ENCODE results near the gene C2orf76. TPM values are rescaled to one million over a fixed set of nuclear protein-coding genes. Genes with fewer than 3 reads are reported as not detected.
"Not testable (repeated sequence)": the region's sequence is repeated elsewhere in the genome, so short reads cannot be mapped to it uniquely, and the experiment has no call there.

Gene C2orf76
- polyA plus RNA-seq, 10 donors, result 8.0 to 13.3 (median 10.3) TPM

DNA sequence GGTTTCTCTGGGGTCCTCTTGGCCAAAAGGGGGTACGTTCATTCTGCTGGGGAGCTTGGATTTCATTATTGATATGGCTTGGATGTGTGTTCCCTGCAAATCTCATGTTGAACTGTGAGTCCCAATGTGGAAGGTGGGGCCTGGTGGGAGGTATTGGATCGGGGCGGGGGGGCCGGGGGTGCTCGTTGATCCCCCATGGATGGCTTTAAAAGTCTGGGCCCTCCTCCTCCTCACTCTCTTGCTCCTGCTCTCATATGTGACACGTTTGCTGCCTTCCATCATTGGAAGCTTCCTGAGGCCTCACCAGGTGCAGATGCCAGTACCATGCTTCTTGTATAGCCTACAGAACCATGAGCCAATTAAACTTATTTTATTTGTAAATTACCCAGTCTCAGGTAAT, 11.9 kb upstream of the C2orf76 start:
- DNase-seq, result no peak

DNA sequence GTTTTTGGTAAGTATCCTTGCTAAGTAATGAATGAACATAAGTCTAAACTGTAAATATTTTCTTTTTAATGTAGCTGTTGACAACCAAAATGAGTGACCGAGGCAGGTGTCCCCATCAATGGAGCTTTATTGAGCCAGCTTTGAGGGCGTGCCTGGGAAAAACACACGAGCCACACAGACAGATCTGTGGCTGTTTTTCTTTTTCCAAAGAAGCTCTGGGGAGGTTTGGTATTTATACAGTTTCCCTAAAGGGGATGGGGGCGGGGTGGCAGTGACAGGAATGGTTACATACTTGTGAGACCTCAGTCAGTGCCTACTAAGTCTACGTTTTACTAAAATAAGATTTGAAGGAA, 11.3 kb upstream of the C2orf76 start:
- peak; percentile 35 to 63 (median 53) for DNase-seq

DNA sequence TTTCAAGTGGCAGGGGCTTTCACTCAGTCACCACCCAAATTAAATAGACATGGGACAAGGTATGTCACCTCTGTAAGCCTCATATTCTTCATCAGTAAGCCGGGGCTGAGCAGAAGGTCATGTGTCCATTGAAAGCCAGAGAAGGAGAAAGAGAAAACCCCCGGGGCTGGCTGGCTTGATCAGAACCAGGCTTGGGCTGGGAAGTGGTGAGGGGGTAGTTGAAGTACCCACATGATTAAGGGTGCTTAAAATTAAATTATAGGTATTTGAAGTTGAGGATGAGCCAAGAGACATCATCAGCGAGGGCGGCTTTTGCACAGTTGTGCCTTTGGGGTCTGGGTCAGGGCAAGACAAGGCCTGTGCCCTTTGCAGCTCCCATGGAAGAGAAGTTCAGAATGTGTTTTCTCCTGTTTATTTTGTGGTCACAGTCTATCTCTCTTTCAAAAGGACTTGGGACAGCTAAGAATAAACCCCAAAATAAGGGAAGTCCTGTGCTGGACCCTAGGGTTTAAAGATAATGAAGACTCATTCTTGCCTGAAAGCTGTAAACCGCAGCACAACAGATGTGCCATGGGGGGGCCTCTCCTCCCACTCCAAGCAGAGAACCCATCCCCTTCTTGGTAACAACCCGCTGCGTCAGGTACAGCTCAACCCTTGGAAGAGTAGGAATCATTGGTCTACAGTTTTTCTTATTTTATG, 10.8 kb upstream of the C2orf76 start:
- DNase-seq, result no peak

DNA sequence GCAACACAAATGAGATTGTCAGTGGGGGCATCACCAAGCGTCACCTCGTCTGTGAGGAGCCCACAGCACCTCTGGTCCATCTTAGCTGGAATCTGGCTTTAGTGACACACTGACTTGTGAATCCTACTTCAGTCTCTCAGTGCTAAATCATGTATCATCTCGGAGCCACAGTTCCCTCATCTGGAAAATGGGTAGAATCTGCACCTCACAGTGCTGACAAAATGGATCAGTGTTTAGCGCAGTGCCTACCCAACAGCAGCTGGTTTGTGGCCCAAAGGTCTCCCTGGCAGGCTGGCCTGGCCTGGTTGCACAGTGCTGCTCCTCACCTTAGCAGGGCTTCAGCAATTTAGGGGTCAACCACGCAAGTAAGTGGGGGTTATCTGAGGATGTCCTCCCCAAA, 10.2 kb upstream of the C2orf76 start:
- no peak for DNase-seq

DNA sequence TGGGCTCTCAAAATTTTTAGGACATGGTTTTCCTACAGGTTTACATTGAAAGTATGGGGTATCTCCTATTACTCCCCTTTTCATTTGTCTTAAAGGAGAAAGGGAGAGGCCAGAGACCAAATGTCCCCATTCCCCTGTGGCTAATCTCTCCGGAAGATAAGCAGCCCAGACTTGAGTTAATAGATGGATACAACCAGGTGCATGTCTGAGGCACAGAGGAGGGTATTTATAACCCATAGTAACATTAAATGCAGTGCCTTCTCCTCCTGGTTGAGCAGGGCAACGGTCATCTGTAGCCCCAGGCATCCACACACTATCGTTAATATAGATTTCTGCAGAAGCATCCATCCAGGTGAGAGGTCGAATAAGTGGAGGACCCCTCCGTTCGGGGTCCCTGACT, 9.8 kb upstream of the C2orf76 start:
- DNase-seq, result not testable (repeated sequence)

DNA sequence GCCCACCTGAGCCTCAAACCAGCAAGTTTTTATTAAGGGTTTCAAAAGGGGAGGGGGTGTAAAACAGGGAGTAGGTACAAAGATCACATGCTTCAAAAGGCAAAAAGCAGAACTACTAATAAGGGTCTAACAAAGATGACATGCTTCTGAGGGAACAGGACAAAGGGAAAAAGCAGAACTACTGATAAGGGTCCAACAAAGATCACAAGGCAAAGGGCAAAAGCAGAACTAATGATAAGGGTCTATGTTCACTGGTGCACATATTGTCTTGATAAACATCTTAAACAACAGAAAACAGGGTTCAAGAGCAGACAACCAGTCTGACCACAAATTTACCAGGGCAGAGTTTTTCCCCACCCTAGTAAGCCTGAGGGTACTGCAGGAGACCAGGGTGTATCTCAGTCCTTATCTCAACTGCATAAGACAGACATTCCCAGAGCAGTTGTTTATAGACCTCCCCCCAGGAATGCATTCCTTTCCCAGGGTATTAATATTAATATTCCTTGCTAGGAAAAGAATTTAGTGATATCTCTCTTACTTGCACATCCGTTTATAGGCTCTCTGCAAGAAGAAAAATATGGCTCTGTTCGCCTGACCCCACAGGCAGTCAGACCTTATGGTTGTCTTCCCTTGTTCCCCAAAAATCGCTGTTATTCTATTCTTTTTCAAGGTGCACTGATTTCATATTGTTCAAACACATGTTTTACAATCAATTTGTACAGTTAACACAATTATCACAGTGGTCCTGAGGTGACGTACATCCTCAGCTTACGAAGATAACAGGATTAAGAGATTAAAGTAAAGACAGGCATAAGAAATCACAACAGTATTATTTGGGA, 7.5 kb upstream of the C2orf76 start:
- not testable (repeated sequence) for DNase-seq

DNA sequence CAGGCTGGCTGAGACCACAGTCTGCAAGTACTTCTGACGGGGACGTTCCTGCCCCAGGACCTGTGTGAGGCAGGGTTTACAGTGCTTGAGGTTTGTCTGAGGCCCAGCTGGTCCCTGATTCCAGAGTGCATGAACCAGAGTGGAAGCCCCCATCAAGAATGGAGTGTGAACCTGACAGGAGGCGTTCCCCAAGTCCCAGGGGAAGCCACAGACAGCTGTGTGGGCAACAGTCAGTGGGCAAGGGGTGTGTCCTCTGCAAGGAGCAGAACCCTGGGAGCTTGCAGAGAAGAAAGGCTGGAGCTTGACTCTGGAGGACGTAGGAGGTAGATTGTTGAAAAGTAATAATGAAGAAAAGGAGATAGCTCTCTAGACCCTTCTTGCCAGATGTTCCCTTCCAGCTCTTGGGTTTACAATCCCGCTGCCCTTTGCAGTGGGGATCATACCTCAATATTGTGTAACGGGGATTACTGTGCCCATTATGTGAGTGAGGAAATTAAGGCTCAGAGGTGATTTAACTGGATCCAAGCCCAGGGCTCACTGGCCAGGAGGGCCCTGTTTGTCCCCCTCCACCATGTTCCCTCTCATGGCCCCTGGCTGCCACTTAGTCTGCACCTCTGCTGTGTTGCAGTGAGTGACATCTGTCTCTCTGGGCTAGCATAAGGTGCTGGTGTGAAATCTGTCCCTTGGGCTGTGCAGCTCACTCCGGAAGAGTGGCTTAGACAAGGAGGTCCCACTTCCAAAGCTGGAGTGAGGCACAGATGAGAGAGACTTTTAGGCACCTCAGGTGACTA, 6.3 kb upstream of the C2orf76 start:
- no peak for DNase-seq

DNA sequence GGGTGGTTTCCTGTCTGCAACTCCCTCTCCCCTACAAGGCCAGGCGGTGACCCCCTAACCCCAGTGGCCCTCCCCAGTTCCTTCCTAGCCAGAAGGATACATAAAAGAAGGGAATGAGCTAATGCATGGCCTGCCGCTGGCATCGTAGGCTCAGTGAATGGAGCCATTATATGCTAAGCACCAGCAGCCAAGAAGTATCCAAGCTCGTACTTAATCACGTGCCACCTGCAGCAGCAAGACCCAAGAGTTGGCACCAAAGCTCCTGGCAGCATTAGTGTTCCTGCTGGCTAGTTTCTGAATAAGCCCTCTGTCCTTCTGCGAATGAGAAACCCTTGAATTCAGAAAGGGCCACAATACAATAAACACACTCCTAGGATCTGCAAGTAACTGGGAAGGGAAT, 4.5 kb upstream of the C2orf76 start:
- DNase-seq, result no peak

DNA sequence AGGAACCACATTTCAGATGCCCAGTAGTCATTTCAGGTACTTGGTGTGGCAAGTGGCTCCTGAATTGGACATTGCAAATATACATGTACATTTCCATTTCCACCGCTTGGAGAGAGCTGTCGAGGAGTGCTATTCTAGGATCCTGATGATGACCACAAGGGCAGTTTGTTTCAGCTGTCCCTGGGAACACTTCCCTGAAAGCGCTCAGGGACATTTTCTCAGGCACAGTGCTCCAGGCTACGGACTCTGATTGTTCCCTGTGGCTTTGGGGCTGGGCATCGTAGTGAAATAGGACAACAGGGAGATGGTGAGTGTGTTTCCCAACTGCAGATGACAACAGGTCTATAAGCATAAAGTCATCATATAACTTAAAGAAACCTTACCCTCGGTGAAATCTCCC, 3.2 kb upstream of the C2orf76 start:
- peak in 1 of 3 donors; percentile 14 for DNase-seq

DNA sequence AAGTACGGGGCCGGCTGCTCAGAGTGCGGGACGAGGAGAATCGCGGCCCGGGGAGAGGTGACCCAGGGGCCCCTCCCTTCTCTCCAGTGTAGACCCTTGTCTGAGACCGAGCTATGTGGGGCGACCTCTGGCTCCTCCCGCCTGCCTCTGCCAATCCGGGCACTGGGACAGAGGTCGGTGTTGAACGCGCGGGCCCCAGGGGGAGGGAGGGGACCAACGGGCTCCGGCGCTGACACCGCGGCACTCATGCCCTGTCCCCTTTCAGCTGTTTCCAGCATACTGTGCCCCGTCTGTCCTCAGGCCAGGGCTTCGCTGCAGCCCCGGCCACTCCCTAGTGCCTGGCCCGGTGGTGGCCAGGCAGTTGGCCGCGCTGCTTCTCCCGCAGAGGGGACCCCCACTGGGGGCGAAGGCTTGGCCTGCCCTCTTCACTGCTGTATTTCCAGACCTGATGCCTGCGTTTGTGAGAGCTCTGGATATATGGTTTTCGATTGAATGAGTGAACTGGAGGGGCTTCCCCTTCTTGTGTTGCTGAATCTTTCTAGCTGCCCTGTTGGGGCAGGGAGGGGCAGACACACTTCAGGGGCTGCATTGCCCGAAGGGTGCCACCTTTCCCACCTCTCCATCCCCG, 952 bp upstream of the C2orf76 start:
- DNase-seq, result peak in 2 of 3 donors; percentile 33 to 75

DNA sequence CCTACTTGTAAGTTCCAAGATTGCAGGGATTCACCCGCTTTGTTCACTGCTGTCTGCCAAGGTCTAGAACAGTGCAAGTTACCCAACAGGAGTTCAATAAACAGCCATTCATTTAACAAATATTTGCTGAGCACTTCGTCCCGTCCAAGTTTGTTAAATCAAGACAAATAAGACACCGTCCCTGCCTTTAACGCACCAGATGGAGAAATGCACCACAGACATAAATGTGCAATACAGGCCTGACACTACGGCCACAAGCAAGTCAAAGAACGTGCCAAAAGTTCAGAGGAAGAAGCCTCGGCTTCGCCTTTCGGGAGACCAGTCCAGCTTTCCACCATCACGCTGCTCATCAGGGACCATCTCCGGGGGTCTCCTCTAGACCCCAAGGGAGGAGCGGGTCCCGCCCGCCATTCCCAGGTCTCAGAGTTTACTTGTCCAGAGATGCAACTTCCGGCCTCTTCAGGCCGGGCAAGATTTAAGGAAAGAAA, 429 bp downstream of the C2orf76 start:
- no peak for DNase-seq

DNA sequence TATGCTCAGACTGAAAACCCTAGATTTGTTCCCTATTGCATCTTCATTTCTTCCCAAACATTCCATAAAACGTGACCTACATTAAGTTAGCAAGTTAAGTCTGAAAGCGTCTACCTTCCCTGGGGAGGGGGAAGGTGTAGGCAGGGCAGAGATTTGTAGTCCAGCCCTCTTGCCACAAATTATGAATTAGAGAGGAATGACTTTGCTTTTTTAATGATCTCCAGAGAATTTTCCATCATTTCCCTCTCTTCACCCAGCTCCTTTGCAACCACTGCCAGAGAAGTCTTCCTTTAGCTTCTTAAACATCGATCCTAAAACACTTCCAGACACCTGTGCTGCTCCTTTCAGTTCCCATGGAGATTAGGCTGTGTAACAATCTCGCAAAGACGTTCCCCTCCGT, 1.2 kb downstream of the C2orf76 start:
- DNase-seq, result no peak

DNA sequence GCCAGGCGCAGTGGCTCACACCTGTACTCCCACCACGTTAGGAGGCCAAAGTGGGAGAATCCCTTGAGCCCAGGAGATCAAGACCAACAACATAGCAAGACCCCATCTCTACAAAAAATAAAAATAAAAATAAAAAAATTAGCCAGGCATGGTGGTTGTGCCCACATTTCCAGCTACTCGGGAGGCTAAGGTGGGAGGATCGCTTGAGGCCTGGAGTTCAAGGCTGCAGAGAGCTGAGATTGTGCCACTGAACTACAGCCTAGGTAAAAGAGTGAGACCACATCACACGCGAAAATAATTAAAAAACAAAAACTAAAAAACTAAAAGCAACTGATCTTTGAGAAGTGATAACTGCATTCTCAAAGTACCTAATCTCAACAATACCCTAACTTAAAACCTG, 1.8 kb downstream of the C2orf76 start:
- no peak for DNase-seq

DNA sequence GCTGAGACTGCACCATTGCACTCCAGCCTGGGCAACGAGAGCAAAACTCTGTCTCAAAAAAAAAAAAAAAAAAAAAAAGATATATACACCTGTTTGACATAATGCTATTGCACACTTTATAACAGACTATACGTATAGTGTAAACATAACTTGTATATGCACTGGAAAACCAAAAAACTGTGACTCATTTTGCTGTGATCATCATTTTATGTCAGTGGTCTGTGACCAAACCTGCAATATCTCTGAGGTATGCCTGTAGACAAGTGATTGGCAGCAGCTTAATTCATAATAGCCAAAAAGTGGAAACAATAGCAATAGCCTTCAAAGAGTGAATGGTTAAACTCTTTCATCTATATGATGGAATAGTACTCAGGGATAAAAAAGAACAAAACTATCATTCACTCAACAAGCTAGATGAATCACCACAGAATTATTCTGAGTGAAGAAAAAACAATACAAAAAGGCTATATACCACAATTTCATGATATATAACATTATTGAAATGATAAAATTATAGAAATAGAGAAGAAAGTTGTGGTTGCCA, 6.1 kb downstream of the C2orf76 start:
- no peak for DNase-seq

DNA sequence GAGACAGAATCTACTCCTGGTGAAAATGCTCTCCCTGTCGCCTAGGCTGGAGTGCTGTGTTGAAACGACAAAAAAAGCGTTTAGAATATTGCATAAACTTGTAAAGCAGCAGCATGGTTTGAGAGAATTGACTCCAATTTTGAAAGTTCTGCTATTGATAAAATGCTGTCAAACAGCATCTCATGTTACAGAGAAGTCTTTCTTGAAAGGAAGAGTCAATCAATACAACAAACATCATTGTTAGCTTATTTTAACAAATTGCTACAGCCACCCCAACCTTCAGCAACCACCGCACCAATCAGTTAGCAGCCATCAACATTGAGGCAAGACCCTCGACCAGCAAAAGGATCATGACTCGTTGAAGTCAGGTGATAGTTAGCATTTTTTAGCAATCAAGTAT, 6.9 kb downstream of the C2orf76 start:
- DNase-seq, result no peak

DNA sequence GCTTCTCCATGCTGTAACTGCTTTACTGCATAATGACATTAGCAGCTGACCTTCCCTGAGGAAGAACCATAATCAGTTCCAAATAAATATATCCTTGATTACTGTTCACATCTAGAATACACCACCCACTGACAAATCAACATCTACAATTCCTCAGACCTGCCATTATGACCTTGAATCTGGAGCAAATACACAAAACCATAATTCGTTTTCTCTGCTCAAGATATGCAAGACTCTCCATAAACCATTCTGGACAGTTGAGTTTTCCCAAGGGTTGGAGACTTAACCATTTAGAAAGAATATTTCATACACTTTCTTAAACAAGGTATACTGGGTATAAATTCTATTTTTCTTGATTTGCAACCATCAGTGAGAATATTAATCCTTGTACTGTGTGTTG, 11.8 kb downstream of the C2orf76 start:
- no peak for DNase-seq

DNA sequence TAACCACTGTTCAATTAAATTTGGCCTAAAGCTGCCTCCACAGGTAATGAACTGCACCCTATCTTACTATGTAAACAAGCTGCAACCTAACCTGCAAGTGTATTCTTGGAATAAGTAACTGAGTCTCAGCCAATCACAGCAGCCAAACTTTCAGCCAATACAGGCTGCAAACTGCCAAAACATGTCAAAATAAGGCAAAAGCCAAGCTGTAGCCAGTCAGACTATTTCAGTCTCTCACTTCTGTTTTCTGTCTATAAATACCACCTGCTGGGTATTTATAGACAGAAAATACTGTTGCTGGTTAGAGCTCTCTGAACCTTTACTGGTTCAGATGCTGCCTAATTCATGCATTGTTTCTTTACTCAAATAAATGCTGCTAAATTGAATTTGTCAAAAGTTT, 14.3 kb downstream of the C2orf76 start:
- no peak for DNase-seq

DNA sequence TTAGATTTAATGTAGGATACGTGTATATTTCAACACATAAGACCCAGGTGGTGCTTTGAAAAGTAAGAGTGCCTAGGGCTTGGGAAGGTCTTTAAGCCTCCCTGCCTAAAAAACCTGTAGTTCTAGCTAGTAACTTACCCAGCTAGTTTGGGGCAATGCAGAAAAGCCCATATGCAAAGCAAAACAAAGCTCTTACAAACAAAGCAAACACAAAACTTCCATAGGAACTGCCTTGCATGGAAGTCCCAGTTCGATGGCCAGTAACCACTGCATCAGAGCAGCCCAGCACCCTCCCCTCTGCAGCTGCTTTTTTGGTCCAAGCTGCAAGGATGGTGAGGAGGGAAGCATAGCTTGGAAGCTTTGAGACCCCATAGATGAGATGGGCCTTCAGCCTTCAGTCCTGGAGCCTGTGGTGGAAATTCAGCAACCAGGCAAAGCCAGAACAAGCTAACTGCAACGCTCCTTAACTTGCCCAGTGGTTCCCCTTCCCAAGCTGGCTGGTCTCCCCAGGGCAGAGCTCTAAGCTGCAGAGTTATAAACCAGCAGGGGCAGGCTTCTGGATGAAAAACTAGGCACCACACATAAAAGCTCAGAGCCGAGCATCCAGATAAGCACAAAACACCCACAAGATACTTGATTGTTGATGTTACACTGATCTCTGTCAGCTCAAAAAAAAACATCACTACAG, 16.2 kb downstream of the C2orf76 start:
- DNase-seq, result no peak

DNA sequence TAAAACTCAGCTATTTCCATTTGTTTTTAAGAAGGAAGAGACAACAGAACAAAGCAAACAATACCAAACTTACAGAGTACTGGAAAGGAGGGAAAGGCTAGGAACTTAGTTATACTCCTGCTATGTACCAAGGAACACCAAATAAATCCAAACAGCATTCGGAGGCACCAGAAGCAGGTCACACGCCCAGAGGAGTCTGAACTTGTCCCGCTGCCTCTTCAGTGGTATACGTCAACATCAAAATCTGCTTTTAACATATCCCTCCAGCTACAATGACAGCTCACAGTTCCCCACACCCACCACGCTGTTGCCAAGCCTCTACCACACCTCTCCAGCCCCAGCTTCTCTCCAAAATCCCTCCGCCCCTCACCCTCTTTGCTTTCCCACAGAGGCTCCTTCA, 17.3 kb downstream of the C2orf76 start:
- no peak for DNase-seq

DNA sequence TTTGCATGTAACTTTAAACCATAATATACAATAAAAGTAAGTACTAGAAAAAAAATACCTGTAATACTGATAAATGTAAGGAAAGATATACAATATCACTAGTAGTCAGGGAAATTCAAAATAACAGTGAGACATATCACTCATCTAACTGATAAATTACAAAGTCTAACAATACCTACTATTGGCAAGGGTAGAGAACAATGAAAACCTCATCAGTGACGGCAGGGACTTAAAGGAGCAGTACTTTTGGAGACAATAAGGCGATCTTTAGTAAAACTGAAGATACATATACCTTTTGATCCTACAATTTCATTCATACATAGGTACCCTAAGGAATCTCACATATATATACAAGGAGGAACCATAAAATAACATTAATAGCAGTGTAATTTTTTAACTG, 24.9 kb downstream of the C2orf76 start:
- DNase-seq, result no peak

DNA sequence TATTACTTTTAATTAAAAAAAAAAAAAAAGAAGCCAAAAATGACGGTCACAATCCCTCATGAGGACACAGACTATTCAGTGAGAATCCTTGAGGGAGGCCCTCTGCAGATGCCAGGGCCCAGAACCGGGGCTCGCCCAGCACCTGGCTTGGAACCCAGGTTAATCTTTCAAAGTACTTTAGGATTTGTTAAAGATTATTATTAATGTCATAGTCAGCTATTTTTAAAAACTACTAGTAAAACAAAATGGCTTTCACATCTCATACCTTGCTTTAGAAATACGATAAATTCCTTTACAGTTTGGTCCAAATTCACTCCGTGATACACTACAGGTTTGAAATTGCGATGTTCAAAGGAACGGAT, 27.1 kb downstream of the C2orf76 start:
- DNase-seq, result no peak
